CD8-positive, alpha-beta memory T cell (primary cell): Measurements from ENCODE around the gene FCER1G. TPM values are rescaled to one million over a fixed set of nuclear protein-coding genes. Genes with fewer than 3 reads are reported as not detected.
"Not testable (repeated sequence)": the region's sequence is repeated elsewhere in the genome, so short reads cannot be mapped to it uniquely, and the experiment has no call there.

Experiments used
- CTCF ChIA-PET: fragments of 350-600 bp; sonication (Branson Sonifier 250); formaldehyde crosslinking; loops from one replicate; lab custom pipeline; 2021; ENCODE audit warnings: antibody characterized with exemption; lab: Charles Lee
- POLR2A ChIA-PET: fragments of 350-600 bp; sonication (Branson Sonifier 250); formaldehyde crosslinking; loops from one replicate; lab custom pipeline; 2021; ENCODE audit warnings: antibody characterized with exemption; lab: Charles Lee
- DNase-seq, 5 donors: peaks; one replicate each; pipeline versions ENCODE4 v3.0.0 to v3.0.0-alpha.2; 2020 to 2022; ENCODE audit warnings: mixed read lengths in 1 of 5
- H3K27ac ChIP-seq: one replicate; pipeline ENCODE4 v1.7.0; 2013; ENCODE audit warnings: low read depth, mild to moderate bottlenecking, low read length, moderate library complexity
- H3K27me3 ChIP-seq: 2 replicates; pipeline ENCODE4 v1.7.0; 2013; ENCODE audit warnings: low read length, mild to moderate bottlenecking; ENCODE audit not compliant: insufficient read depth, poor library complexity, severe bottlenecking
- H3K36me3 ChIP-seq: 2 replicates; pipeline ENCODE4 v1.7.0; 2013; ENCODE audit warnings: mild to moderate bottlenecking, low read length, moderate library complexity; ENCODE audit not compliant: insufficient read depth
- H3K4me1 ChIP-seq: 2 replicates; pipeline ENCODE4 v1.7.0; 2013; ENCODE audit warnings: mild to moderate bottlenecking, low read length, moderate library complexity; ENCODE audit not compliant: insufficient read depth
- H3K4me3 ChIP-seq: 2 replicates; pipeline ENCODE4 v1.7.0; 2013; ENCODE audit warnings: mild to moderate bottlenecking, low read length
- H3K9me3 ChIP-seq: 2 replicates; pipeline ENCODE4 v1.7.0; 2013; ENCODE audit warnings: mild to moderate bottlenecking, low read length
- H3K27ac Mint-ChIP-seq, 8 donors: one replicate each; pipeline ENCODE4 v1.8.0; 2020 to 2021; ENCODE audit warnings: mixed read lengths in 8 of 8, mild to moderate bottlenecking in 6 of 8, inconsistent platforms in 3 of 8, moderate library complexity in 3 of 8
- H3K27me3 Mint-ChIP-seq, 2 donors: one replicate each; pipeline ENCODE4 v1.8.0; 2020 to 2021; ENCODE audit warnings: mixed read lengths in 2 of 2, mild to moderate bottlenecking in 1 of 2, moderate library complexity in 1 of 2
- H3K36me3 Mint-ChIP-seq, 3 donors: one replicate each; pipeline ENCODE4 v1.8.0; 2020 to 2021; ENCODE audit warnings: mixed read lengths in 3 of 3, inconsistent platforms in 1 of 3, mild to moderate bottlenecking in 1 of 3
- H3K4me1 Mint-ChIP-seq, 3 donors: one replicate each; pipeline ENCODE4 v1.8.0; 2020 to 2021; ENCODE audit warnings: mixed read lengths in 3 of 3, inconsistent platforms in 1 of 3, mild to moderate bottlenecking in 1 of 3
- H3K4me3 Mint-ChIP-seq, 7 donors: one replicate each; pipeline ENCODE4 v1.8.0; 2020 to 2021; ENCODE audit warnings: mixed read lengths in 7 of 7, mild to moderate bottlenecking in 6 of 7, moderate library complexity in 4 of 7, inconsistent platforms in 2 of 7
- H3K9me3 Mint-ChIP-seq, 5 donors: one replicate each; pipeline ENCODE4 v1.8.0; 2020 to 2022; ENCODE audit warnings: mixed read lengths in 5 of 5, mild to moderate bottlenecking in 3 of 5, moderate library complexity in 2 of 5, inconsistent platforms in 1 of 5
- polyA plus RNA-seq: library from polyadenylated mRNA; unstranded; fragments of 300-500 nt; fragmentation: Illumina TruSeq; gene quantifications from one replicate; pipeline ENCODE4 v1.2.3, GENCODE V29; 2021
- total RNA-seq, 2 experiments: library from RNA; stranded (reverse); gene quantifications; one replicate each; pipeline ENCODE4 v1.2.3, GENCODE V29; 2021

Gene FCER1G
- total and polyA plus RNA-seq, 3 experiments from 2014 or later = 4.1 to 19.0 (median 5.1) TPM

GRCh38 chr1:161255302-161255701, 40.2 kb downstream of the FCER1G start:
- H3K4me1 ChIP-seq, H3K36me3 ChIP-seq, H3K4me3 ChIP-seq, POLR2A ChIA-PET, H3K27ac Mint-ChIP-seq, DNase-seq, H3K27ac ChIP-seq, H3K9me3 ChIP-seq, H3K4me3 Mint-ChIP-seq: not testable (repeated sequence)
- Mint-ChIP-seq H3K4me1 (peaks cover 10 to 19% (median 15%) of the 10 kb centered on the region in 3 donors), H3K9me3 (peaks cover 8 to 33% (median 23%) of the 10 kb centered on the region in 5 donors), H3K27me3 (peaks cover 33 to 60% of the 10 kb centered on the region in 2 donors), H3K36me3 (peaks cover 6 to 25% (median 8%) of the 10 kb centered on the region in 3 donors)
- CTCF ChIA-PET = interaction anchor here (0.6 kb wide), 1 partner anchor 36 kb away, joined by 4 read pairs; no protein-coding TSS in a partner anchor
- H3K27me3 ChIP-seq = peaks cover 13% of the 10 kb centered on the region

GRCh38 chr1:161255955-161256520, 40.9 kb downstream of the FCER1G start:
- H3K36me3 ChIP-seq, H3K4me3 Mint-ChIP-seq, H3K4me1 ChIP-seq, POLR2A ChIA-PET, H3K4me3 ChIP-seq, H3K27ac ChIP-seq, CTCF ChIA-PET, H3K9me3 ChIP-seq, DNase-seq, H3K27ac Mint-ChIP-seq: not testable (repeated sequence)
- Mint-ChIP-seq H3K27me3 (peaks cover 39 to 65% of the 10 kb centered on the region in 2 donors), H3K4me1 (peaks cover 10 to 19% (median 15%) of the 10 kb centered on the region in 3 donors), H3K9me3 (peaks cover 8 to 33% (median 23%) of the 10 kb centered on the region in 5 donors), H3K36me3 (peaks cover 6 to 25% (median 8%) of the 10 kb centered on the region in 3 donors)
- peaks cover 20% of the 10 kb centered on the region for H3K27me3 ChIP-seq

- DNase-seq, H3K36me3 ChIP-seq, H3K9me3 ChIP-seq, CTCF ChIA-PET, H3K27ac Mint-ChIP-seq, H3K27ac ChIP-seq, POLR2A ChIA-PET, H3K4me1 ChIP-seq, H3K4me3 ChIP-seq, H3K4me3 Mint-ChIP-seq: not testable (repeated sequence)
- Mint-ChIP-seq H3K36me3 (peaks cover 6 to 25% (median 8%) of the 10 kb centered on the region in 3 donors), H3K4me1 (peaks cover 10 to 19% (median 15%) of the 10 kb centered on the region in 3 donors), H3K9me3 (peaks cover 8 to 33% (median 23%) of the 10 kb centered on the region in 5 donors), H3K27me3 (peaks cover 49 to 69% of the 10 kb centered on the region in 2 donors)
- peaks cover 25% of the 10 kb centered on the region for H3K27me3 ChIP-seq
Observed at GRCh38 chr1:161257109-161257508, 42.0 kb downstream of the FCER1G start.

- peaks cover 10 to 19% (median 15%) of the 10 kb centered on the region in 3 donors for H3K4me1 Mint-ChIP-seq
- POLR2A ChIA-PET = no interaction called here
- H3K27me3 Mint-ChIP-seq = peaks cover 49 to 77% of the 10 kb centered on the region in 2 donors
Observed at GRCh38 chr1:161258439-161259344, 43.6 kb downstream of the FCER1G start, which contains the start of gene PCP4L1. Gene PCP4L1, plus strand, starts transcription at chr1:161258745. Its CDS starts 230 bp downstream, at chr1:161258975.

GRCh38 chr1:161259345-161259702, 44.2 kb downstream of the FCER1G start:
- Mint-ChIP-seq H3K4me3 (peak overlapping the region; percentile 41 to 90 (median 57)), H3K36me3 (peaks cover 6 to 25% (median 8%) of the 10 kb centered on the region in 3 donors), H3K27ac (no peak overlapping the region), H3K9me3 (peaks cover 8 to 33% (median 23%) of the 10 kb centered on the region in 5 donors), H3K4me1 (peaks cover 10 to 19% (median 15%) of the 10 kb centered on the region in 3 donors), H3K27me3 (peaks cover 49 to 77% of the 10 kb centered on the region in 2 donors)
- Histone ChIP-seq H3K27ac (no peak overlapping the region), H3K9me3 (no peaks in the 10 kb centered on the region), H3K4me3 (no peak overlapping the region), H3K27me3 (peaks cover 25% of the 10 kb centered on the region), H3K4me1 (no peaks in the 10 kb centered on the region), H3K36me3 (no peaks in the 10 kb centered on the region)
- POLR2A ChIA-PET = no interaction called here
- DNase-seq = no peak
- CTCF ChIA-PET = interaction anchor here (1.3 kb wide), 1 partner anchor 19 kb away, joined by 3 read pairs; no protein-coding TSS in a partner anchor

More at GRCh38 chr1:161258439-161259344, 43.6 kb downstream of the FCER1G start, which contains the start of gene PCP4L1:
- Histone ChIP-seq H3K27ac (no peak within 1 kb of the TSS), H3K36me3 (no peaks in the 10 kb centered on the region), H3K4me3 (no peak within 1 kb of the TSS), H3K27me3 (peaks cover 25% of the 10 kb centered on the region), H3K4me1 (no peaks in the 10 kb centered on the region), H3K9me3 (no peaks in the 10 kb centered on the region)
- H3K27ac Mint-ChIP-seq = peak within 1 kb of the TSS in 2 of 8 donors; percentile 37 to 55
- peaks cover 8 to 33% (median 23%) of the 10 kb centered on the region in 5 donors for H3K9me3 Mint-ChIP-seq
- H3K4me3 Mint-ChIP-seq = peak within 1 kb of the TSS; percentile 41 to 90 (median 67)
- DNase-seq = peak in 3 of 5 donors; percentile 1 to 57 (median 34)
- CTCF ChIA-PET = interaction anchor here (0.7 to 1.3 kb wide), 2 partner anchors 18 to 22 kb away, joined by 3 to 4 read pairs; no protein-coding TSS in a partner anchor
- peaks cover 6 to 25% (median 8%) of the 10 kb centered on the region in 3 donors for H3K36me3 Mint-ChIP-seq

GRCh38 chr1:161259765-161260164, 44.7 kb downstream of the FCER1G start:
- no peak overlapping the region for H3K4me3 ChIP-seq
- DNase-seq = no peak
- no peaks in the 10 kb centered on the region for H3K4me1 ChIP-seq
- Mint-ChIP-seq H3K27ac (no peak overlapping the region), H3K4me3 (peak overlapping the region; percentile 4 to 90 (median 57)), H3K9me3 (peaks cover 8 to 33% (median 23%) of the 10 kb centered on the region in 5 donors), H3K36me3 (peaks cover 6 to 25% (median 8%) of the 10 kb centered on the region in 3 donors), H3K4me1 (peaks cover 10 to 19% (median 15%) of the 10 kb centered on the region in 3 donors), H3K27me3 (peaks cover 52 to 81% of the 10 kb centered on the region in 2 donors)
- H3K36me3 ChIP-seq = no peaks in the 10 kb centered on the region
- H3K27ac ChIP-seq = no peak overlapping the region
- ChIA-PET POLR2A (no interaction called here), CTCF (interaction anchor here (0.6 to 1.3 kb wide), 2 partner anchors 19 to 316 kb away, joined by 3 read pairs; no protein-coding TSS in a partner anchor)
- H3K27me3 ChIP-seq = peaks cover 25% of the 10 kb centered on the region
- no peaks in the 10 kb centered on the region for H3K9me3 ChIP-seq

GRCh38 chr1:161260376-161261260, 45.5 kb downstream of the FCER1G start:
- no peak overlapping the region for H3K4me3 ChIP-seq
- H3K27me3 Mint-ChIP-seq = peaks cover 57 to 81% of the 10 kb centered on the region in 2 donors
- H3K4me1 Mint-ChIP-seq = peaks cover 10 to 19% (median 15%) of the 10 kb centered on the region in 3 donors
- no peaks in the 10 kb centered on the region for H3K36me3 ChIP-seq
- H3K9me3 Mint-ChIP-seq = peaks cover 8 to 33% (median 23%) of the 10 kb centered on the region in 5 donors
- H3K36me3 Mint-ChIP-seq = peaks cover 6 to 20% (median 8%) of the 10 kb centered on the region in 3 donors
- no peaks in the 10 kb centered on the region for H3K4me1 ChIP-seq
- peaks cover 25% of the 10 kb centered on the region for H3K27me3 ChIP-seq
- ChIA-PET CTCF (interaction anchor here (0.6 to 0.9 kb wide), 2 partner anchors 31 to 317 kb away, joined by 3 read pairs; no protein-coding TSS in a partner anchor), POLR2A (no interaction called here)
- DNase-seq = no peak
- H3K4me3 Mint-ChIP-seq = no peak overlapping the region
- no peaks in the 10 kb centered on the region for H3K9me3 ChIP-seq
- H3K27ac Mint-ChIP-seq = no peak overlapping the region
- no peak overlapping the region for H3K27ac ChIP-seq
